ENCODE data around the gene EEF2.

- TF ChIP-seq, protein P1, sequence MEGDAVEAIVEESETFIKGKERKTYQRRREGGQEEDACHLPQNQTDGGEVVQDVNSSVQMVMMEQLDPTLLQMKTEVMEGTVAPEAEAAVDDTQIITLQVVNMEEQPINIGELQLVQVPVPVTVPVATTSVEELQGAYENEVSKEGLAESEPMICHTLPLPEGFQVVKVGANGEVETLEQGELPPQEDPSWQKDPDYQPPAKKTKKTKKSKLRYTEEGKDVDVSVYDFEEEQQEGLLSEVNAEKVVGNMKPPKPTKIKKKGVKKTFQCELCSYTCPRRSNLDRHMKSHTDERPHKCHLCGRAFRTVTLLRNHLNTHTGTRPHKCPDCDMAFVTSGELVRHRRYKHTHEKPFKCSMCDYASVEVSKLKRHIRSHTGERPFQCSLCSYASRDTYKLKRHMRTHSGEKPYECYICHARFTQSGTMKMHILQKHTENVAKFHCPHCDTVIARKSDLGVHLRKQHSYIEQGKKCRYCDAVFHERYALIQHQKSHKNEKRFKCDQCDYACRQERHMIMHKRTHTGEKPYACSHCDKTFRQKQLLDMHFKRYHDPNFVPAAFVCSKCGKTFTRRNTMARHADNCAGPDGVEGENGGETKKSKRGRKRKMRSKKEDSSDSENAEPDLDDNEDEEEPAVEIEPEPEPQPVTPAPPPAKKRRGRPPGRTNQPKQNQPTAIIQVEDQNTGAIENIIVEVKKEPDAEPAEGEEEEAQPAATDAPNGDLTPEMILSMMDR (IDR thresholded peaks at IDR 0.05): no peak
- no peak for TF ChIP-seq POLR2AphosphoS5 (IDR thresholded peaks at IDR 0.05)
- no peak for TF ChIP-seq POLR2A (IDR thresholded peaks at IDR 0.05)
These were observed 7.1 kb downstream of the EEF2 start for GRCh38 chr19:3978145-3978544.
